MCF 10A (cell line): ENCODE data around the gene TRABD2A. TPM values are rescaled to one million over a fixed set of nuclear protein-coding genes. Genes with fewer than 3 reads are reported as not detected.
"Not testable (repeated sequence)": the region's sequence is repeated elsewhere in the genome, so short reads cannot be mapped to it uniquely, and the experiment has no call there.

Source experiments
- BruUV-seq: library from RNA; stranded (reverse); fragments of 400-500 nt; replicated peaks from 2 replicates; lab custom pipeline; 2021; lab: Mats Ljungman, UMichigan
- CTCF ChIA-PET: fragments of 300-600 bp; sonication (Branson Sonifier 250); formaldehyde crosslinking; extraction: SDS; loops from one replicate; lab custom pipeline; 2021; ENCODE audit warnings: antibody characterized with exemption, inconsistent platforms; lab: Yijun Ruan, JAX
- POLR2A ChIA-PET: fragments of 300-600, 350-650 bp; sonication (Branson Sonifier 250); formaldehyde crosslinking; extraction: SDS; loops from one replicate; lab custom pipeline; 2020; ENCODE audit warnings: antibody characterized with exemption, inconsistent platforms; lab: Yijun Ruan, JAX
- DNase-seq: peaks from one replicate; pipeline ENCODE4 v3.0.0-alpha.2; 2018; ENCODE audit not compliant: unreplicated experiment
- H3K27ac Mint-ChIP-seq: one replicate; pipeline ENCODE4 v1.8.0; 2022; ENCODE audit warnings: mild to moderate bottlenecking, low read depth, mixed read lengths; ENCODE audit not compliant: unreplicated experiment
- H3K27me3 Mint-ChIP-seq: one replicate; pipeline ENCODE4 v1.8.0; 2022; ENCODE audit warnings: mixed read lengths; ENCODE audit not compliant: insufficient read depth, unreplicated experiment
- H3K36me3 Mint-ChIP-seq: one replicate; pipeline ENCODE4 v1.8.0; 2022; ENCODE audit warnings: mild to moderate bottlenecking, moderate library complexity, mixed read lengths; ENCODE audit not compliant: insufficient read depth, unreplicated experiment
- H3K4me1 Mint-ChIP-seq: one replicate; pipeline ENCODE4 v1.8.0; 2022; ENCODE audit warnings: mixed read lengths; ENCODE audit not compliant: insufficient read depth, unreplicated experiment
- H3K4me3 Mint-ChIP-seq: one replicate; pipeline ENCODE4 v1.8.0; 2022; ENCODE audit warnings: mild to moderate bottlenecking, moderate library complexity, mixed read lengths; ENCODE audit not compliant: unreplicated experiment
- H3K9me3 Mint-ChIP-seq: one replicate; pipeline ENCODE4 v1.8.0; 2022; ENCODE audit warnings: mixed read lengths; ENCODE audit not compliant: unreplicated experiment
- intact Hi-C: fragments of 100-400 bp; cut with micrococcal nuclease; formaldehyde crosslinking; loops from 2 replicates; pipeline ENCODE4 v1.14.1; 2022
- total RNA-seq: library from RNA; stranded (reverse); gene quantifications from 2 replicates; pipeline ENCODE4 v1.2.3, GENCODE V29; 2022
- TF ChIP-seq, protein P1 (sequence below): fragments of 200-600 bp; IDR thresholded peaks from one replicate; pipeline ENCODE4 v1.8.0; 2022; ENCODE audit warnings: antibody characterized with exemption, mild to moderate bottlenecking; ENCODE audit not compliant: unreplicated experiment

TRABD2A gene
- total RNA-seq, 1 experiment from 2014 or later: 20.0 TPM

GRCh38 chr2:84878896-84879583, 1.8 kb downstream of the TRABD2A start:
- intact Hi-C loops: no loop called here
- H3K27ac Mint-ChIP-seq: no peak overlapping the region
- ChIA-PET POLR2A (no interaction called here), CTCF (no interaction called here)
- TF ChIP-seq, protein P1, sequence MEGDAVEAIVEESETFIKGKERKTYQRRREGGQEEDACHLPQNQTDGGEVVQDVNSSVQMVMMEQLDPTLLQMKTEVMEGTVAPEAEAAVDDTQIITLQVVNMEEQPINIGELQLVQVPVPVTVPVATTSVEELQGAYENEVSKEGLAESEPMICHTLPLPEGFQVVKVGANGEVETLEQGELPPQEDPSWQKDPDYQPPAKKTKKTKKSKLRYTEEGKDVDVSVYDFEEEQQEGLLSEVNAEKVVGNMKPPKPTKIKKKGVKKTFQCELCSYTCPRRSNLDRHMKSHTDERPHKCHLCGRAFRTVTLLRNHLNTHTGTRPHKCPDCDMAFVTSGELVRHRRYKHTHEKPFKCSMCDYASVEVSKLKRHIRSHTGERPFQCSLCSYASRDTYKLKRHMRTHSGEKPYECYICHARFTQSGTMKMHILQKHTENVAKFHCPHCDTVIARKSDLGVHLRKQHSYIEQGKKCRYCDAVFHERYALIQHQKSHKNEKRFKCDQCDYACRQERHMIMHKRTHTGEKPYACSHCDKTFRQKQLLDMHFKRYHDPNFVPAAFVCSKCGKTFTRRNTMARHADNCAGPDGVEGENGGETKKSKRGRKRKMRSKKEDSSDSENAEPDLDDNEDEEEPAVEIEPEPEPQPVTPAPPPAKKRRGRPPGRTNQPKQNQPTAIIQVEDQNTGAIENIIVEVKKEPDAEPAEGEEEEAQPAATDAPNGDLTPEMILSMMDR: no peak
- DNase-seq: no peak
- no TSS peak for BruUV-seq
- no peaks in the 10 kb centered on the region for H3K27me3 Mint-ChIP-seq
- peaks cover 6% of the 10 kb centered on the region for H3K36me3 Mint-ChIP-seq
- peaks cover 32% of the 10 kb centered on the region for H3K4me1 Mint-ChIP-seq
- H3K9me3 Mint-ChIP-seq: no peaks in the 10 kb centered on the region
- no peak overlapping the region for H3K4me3 Mint-ChIP-seq

DNA sequence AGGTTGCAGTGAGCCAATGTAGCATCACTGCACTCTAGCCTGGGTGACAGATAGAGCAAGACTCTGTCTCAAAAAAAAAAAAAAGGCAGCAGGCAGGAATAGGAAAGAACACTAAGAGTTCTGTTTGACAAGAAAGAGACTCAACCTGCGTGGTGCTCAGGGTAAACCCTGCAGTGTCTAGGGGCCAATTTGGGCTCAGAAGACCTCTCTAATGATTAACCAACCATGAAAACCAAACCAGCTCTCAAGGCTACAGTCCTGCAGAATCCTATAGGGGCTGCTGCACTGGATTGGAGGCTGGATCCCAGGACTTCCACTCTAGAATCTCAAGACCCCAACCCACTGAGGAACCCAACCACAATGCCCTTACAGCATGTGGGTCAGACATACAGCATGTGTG, 2.4 kb downstream of the TRABD2A start:
- ChIA-PET POLR2A (no interaction called here), CTCF (no interaction called here)
- Mint-ChIP-seq H3K4me3 (no peak overlapping the region), H3K4me1 (peaks cover 32% of the 10 kb centered on the region), H3K36me3 (peaks cover 6% of the 10 kb centered on the region), H3K27me3 (no peaks in the 10 kb centered on the region), H3K27ac (no peak overlapping the region), H3K9me3 (no peaks in the 10 kb centered on the region)
- DNase-seq: no peak
- BruUV-seq: no TSS peak
- intact Hi-C loops: no loop called here
- TF ChIP-seq, protein P1: no peak

DNA sequence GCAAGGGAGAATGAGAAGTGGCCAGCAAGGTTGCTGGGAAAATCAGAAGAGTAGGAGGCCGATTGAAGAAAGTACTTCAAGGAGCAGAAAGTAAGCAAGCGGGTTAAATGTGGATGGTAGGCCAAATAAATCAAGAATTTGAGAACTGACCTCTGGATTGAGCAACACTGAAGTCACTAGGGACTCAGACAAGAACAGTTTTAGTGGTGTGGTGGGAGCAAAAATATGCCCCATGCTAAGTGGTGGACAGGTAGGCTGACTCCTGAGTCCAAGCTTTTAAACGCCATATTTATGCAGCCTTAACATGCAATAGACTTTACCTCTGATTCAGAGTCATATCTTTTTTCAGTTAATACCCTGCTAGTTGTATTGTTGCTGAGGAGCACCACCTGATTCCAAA, 4.5 kb downstream of the TRABD2A start:
- Mint-ChIP-seq H3K27me3 (no peaks in the 10 kb centered on the region), H3K27ac (no peak overlapping the region), H3K4me3 (no peak overlapping the region), H3K9me3 (no peaks in the 10 kb centered on the region), H3K4me1 (peaks cover 23% of the 10 kb centered on the region), H3K36me3 (peaks cover 15% of the 10 kb centered on the region)
- CTCF ChIA-PET: interaction anchor here (0.6 to 1.8 kb wide), 6 partner anchors 11 to 409 kb away, joined by 3 to 5 read pairs (median 4); no protein-coding TSS in a partner anchor
- TF ChIP-seq, protein P1: no peak
- POLR2A ChIA-PET: interaction anchor here (0.9 kb wide), 1 partner anchor 11 kb away, joined by 5 read pairs; no protein-coding TSS in a partner anchor
- BruUV-seq: no TSS peak
- no peak for DNase-seq
- intact Hi-C loops: no loop called here

DNA sequence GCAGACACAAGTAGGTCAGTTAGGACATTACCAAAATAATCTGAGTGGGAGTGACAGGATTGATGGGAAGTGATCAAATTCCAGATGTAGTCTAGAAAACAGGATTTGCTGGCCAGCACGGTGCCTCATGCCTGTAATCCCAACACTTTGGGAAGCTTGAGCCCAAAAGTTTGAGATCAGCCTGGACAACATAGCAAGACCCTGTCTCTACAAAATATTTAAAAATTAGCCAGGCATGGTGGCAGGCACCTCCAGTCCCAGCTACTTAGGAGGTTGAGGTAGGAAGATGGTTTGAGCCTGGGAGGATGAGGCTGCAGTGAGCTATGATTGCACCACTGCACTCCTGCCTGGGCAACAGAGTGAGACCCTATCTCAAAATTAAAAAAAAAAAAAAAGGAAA, 5.3 kb downstream of the TRABD2A start:
- CTCF ChIA-PET: interaction anchor here (0.6 to 1.8 kb wide), 3 partner anchors 11 to 218 kb away, joined by 3 to 5 read pairs (median 4); no protein-coding TSS in a partner anchor
- H3K4me3 Mint-ChIP-seq, H3K27ac Mint-ChIP-seq, H3K27me3 Mint-ChIP-seq, BruUV-seq, H3K9me3 Mint-ChIP-seq, DNase-seq, intact Hi-C loops, POLR2A ChIA-PET: not testable (repeated sequence)
- H3K4me1 Mint-ChIP-seq: peaks cover 20% of the 10 kb centered on the region
- H3K36me3 Mint-ChIP-seq: peaks cover 15% of the 10 kb centered on the region
